ENCODE data around the gene ZNF618.

DNA sequence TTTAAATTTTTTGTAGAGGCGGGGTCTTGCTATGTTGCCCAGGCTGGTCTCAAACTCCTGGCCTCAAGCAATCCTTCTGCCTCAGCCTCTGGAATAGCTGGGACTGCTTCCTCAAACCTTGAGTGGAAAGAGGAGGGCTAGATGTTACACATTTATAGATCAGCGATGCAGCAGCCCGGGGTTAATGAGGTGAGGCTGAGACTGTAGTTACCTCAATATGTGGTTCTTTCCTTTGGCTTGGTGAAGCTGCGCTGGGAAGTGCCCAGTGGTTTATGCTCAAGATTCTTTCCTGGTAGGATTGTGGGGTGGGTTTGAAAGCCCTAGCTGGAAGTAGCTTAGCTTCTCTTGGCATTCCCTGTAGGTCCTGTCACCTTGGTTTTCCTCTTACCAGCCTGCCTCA lies 22.5 kb downstream of the ZNF618 start:
- TF ChIP-seq, protein P1, sequence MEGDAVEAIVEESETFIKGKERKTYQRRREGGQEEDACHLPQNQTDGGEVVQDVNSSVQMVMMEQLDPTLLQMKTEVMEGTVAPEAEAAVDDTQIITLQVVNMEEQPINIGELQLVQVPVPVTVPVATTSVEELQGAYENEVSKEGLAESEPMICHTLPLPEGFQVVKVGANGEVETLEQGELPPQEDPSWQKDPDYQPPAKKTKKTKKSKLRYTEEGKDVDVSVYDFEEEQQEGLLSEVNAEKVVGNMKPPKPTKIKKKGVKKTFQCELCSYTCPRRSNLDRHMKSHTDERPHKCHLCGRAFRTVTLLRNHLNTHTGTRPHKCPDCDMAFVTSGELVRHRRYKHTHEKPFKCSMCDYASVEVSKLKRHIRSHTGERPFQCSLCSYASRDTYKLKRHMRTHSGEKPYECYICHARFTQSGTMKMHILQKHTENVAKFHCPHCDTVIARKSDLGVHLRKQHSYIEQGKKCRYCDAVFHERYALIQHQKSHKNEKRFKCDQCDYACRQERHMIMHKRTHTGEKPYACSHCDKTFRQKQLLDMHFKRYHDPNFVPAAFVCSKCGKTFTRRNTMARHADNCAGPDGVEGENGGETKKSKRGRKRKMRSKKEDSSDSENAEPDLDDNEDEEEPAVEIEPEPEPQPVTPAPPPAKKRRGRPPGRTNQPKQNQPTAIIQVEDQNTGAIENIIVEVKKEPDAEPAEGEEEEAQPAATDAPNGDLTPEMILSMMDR (IDR thresholded peaks at IDR 0.05): no peak
- TF ChIP-seq POLR2AphosphoS5 (IDR thresholded peaks at IDR 0.05; ENCODE audit: low read depth, low read length): no peak

All from Panc1 (cell line).